HL-60 (cell line): Measurements from ENCODE around the gene RPS6KC1.

Source experiments
- CTCF ChIP-seq: IDR thresholded peaks from one replicate; pipeline ENCODE4 v1.5.1; 2011; ENCODE audit warnings: low read length, control low read depth, inconsistent platforms; ENCODE audit not compliant: insufficient read depth
- POLR2AphosphoS5 ChIP-seq: IDR thresholded peaks from 2 replicates; pipeline ENCODE4 v1.6.1; 2012; ENCODE audit warnings: low read depth
- REST ChIP-seq: IDR thresholded peaks from 2 replicates; pipeline ENCODE4 v1.6.1; 2012; ENCODE audit warnings: low read depth; ENCODE audit not compliant: insufficient replicate concordance
- SPI1 ChIP-seq: IDR thresholded peaks from 2 replicates; pipeline ENCODE4 v1.6.1; 2012; ENCODE audit warnings: low read depth, mild to moderate bottlenecking, borderline replicate concordance

- no peak for TF ChIP-seq CTCF
- TF ChIP-seq SPI1: no peak
- TF ChIP-seq REST: no peak
- no peak for TF ChIP-seq POLR2AphosphoS5
Measured at GRCh38 chr1:213163278-213163711, 112.3 kb downstream of the RPS6KC1 start.
